ENCODE data around the gene CTNNB1.

The CTNNB1 gene

DNA sequence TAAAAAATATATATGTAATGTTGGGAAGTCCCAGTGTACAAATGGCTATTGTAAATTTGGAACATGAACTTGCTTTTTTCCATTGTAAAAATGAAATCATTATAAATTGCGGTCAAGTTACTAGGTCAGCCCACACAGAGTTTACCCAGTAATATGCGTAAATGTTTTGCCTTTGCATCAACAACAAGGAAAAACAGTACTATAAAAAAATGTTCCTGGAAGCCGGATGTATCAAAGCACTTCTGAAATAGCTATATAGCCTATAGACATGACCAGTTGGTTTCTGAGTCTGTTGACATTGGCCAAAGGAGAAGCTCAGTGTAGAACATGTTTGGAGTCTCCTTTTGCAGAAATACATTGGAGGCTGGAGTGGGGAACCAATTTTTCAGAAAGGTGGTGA lies 23.2 kb downstream of the CTNNB1 start:
- peaks cover 4% of the 10 kb centered on the region for H3K4me1 ChIP-seq (ENCODE audit: low read depth, poor library complexity, severe bottlenecking)
- no peak overlapping the region for H3K4me3 ChIP-seq (IDR thresholded peaks at IDR 0.05; ENCODE audit: insufficient read depth, low read depth, low read length)
- peaks cover 5% of the 10 kb centered on the region; the same call in 1 of the 2 replicates for H4K20me1 ChIP-seq (ENCODE audit: insufficient read depth)
- H3K27me3 ChIP-seq (ENCODE audit: insufficient read depth, low read depth), result no peaks in the 10 kb centered on the region
- H2AFZ ChIP-seq (ENCODE audit: low read depth), result no peak overlapping the region
- peaks cover 48% of the 10 kb centered on the region for H3K79me2 ChIP-seq (ENCODE audit: insufficient read depth, low read depth)
- no peak overlapping the region for H3K27ac ChIP-seq
- TF ChIP-seq, protein P1, sequence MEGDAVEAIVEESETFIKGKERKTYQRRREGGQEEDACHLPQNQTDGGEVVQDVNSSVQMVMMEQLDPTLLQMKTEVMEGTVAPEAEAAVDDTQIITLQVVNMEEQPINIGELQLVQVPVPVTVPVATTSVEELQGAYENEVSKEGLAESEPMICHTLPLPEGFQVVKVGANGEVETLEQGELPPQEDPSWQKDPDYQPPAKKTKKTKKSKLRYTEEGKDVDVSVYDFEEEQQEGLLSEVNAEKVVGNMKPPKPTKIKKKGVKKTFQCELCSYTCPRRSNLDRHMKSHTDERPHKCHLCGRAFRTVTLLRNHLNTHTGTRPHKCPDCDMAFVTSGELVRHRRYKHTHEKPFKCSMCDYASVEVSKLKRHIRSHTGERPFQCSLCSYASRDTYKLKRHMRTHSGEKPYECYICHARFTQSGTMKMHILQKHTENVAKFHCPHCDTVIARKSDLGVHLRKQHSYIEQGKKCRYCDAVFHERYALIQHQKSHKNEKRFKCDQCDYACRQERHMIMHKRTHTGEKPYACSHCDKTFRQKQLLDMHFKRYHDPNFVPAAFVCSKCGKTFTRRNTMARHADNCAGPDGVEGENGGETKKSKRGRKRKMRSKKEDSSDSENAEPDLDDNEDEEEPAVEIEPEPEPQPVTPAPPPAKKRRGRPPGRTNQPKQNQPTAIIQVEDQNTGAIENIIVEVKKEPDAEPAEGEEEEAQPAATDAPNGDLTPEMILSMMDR (conservative IDR thresholded peaks at IDR 0.05; ENCODE audit: low read depth, low read length), result no peak
- no peak overlapping the region for H3K4me2 ChIP-seq
- H3K9ac ChIP-seq, result no peak overlapping the region
- 0 out of 2 replicates have a peak, but pooled peaks cover 3% of the 10 kb centered on the region for H3K36me3 ChIP-seq (ENCODE audit: insufficient read depth)

DNA sequence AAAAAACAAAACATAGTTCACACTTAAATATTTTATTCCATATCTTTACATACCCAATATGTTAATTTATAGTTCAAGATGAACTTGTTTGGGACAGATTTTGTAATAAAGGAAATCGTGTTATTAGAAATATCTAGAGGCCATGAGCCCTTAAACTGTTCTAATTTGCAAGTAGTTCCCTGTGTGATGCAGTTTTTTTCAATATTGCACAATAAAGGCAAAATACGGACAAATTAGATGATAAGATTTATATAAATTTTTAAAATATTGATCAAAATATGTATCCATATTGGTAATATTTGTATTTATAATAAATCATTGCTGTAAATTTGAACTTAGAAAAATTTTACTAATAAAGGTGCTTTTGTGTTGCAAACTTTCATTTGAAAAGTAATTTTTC lies 23.8 kb downstream of the CTNNB1 start:
- TF ChIP-seq, protein P1 (conservative IDR thresholded peaks at IDR 0.05; ENCODE audit: low read depth, low read length), result no peak
- Histone ChIP-seq H3K79me2 (ENCODE audit: insufficient read depth, low read depth) (peaks cover 43% of the 10 kb centered on the region), H3K36me3 (ENCODE audit: insufficient read depth) (0 out of 2 replicates have a peak, but pooled peaks cover 3% of the 10 kb centered on the region), H3K4me1 (ENCODE audit: low read depth, poor library complexity, severe bottlenecking) (peaks cover 4% of the 10 kb centered on the region), H4K20me1 (ENCODE audit: insufficient read depth) (peaks cover 5% of the 10 kb centered on the region; the same call in 1 of the 2 replicates), H3K4me3 (IDR thresholded peaks at IDR 0.05; ENCODE audit: insufficient read depth, low read depth, low read length) (no peak overlapping the region), H3K4me2 (no peak overlapping the region), H3K9ac (no peak overlapping the region), H3K27me3 (ENCODE audit: insufficient read depth, low read depth) (no peaks in the 10 kb centered on the region), H3K27ac (no peak overlapping the region), H2AFZ (ENCODE audit: low read depth) (no peak overlapping the region)

DNA sequence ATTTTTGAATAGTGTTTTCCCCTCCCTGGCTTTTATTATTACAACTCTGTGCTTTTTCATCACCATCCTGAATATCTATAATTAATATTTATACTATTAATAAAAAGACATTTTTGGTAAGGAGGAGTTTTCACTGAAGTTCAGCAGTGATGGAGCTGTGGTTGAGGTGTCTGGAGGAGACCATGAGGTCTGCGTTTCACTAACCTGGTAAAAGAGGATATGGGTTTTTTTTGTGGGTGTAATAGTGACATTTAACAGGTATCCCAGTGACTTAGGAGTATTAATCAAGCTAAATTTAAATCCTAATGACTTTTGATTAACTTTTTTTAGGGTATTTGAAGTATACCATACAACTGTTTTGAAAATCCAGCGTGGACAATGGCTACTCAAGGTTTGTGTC lies 24.4 kb downstream of the CTNNB1 start:
- 0 out of 2 replicates have a peak, but pooled peaks cover 3% of the 10 kb centered on the region for H3K36me3 ChIP-seq (ENCODE audit: insufficient read depth)
- H3K4me2 ChIP-seq, result no peak overlapping the region
- H3K4me3 ChIP-seq (IDR thresholded peaks at IDR 0.05; ENCODE audit: insufficient read depth, low read depth, low read length), result no peak overlapping the region
- H2AFZ ChIP-seq (ENCODE audit: low read depth), result no peak overlapping the region
- no peak overlapping the region for H3K27ac ChIP-seq
- peaks cover 36% of the 10 kb centered on the region for H3K79me2 ChIP-seq (ENCODE audit: insufficient read depth, low read depth)
- H3K27me3 ChIP-seq (ENCODE audit: insufficient read depth, low read depth), result no peaks in the 10 kb centered on the region
- H4K20me1 ChIP-seq (ENCODE audit: insufficient read depth), result peaks cover 5% of the 10 kb centered on the region; the same call in 1 of the 2 replicates
- peaks cover 4% of the 10 kb centered on the region for H3K4me1 ChIP-seq (ENCODE audit: low read depth, poor library complexity, severe bottlenecking)
- H3K9ac ChIP-seq, result no peak overlapping the region
- TF ChIP-seq, protein P1 (conservative IDR thresholded peaks at IDR 0.05; ENCODE audit: low read depth, low read length), result no peak

DNA sequence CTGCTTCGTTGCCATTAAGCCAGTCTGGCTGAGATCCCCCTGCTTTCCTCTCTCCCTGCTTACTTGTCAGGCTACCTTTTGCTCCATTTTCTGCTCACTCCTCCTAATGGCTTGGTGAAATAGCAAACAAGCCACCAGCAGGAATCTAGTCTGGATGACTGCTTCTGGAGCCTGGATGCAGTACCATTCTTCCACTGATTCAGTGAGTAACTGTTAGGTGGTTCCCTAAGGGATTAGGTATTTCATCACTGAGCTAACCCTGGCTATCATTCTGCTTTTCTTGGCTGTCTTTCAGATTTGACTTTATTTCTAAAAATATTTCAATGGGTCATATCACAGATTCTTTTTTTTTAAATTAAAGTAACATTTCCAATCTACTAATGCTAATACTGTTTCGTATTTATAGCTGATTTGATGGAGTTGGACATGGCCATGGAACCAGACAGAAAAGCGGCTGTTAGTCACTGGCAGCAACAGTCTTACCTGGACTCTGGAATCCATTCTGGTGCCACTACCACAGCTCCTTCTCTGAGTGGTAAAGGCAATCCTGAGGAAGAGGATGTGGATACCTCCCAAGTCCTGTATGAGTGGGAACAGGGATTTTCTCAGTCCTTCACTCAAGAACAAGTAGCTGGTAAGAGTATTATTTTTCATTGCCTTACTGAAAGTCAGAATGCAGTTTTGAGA lies 25.0 kb downstream of the CTNNB1 start:
- TF ChIP-seq, protein P1 (conservative IDR thresholded peaks at IDR 0.05; ENCODE audit: low read depth, low read length), result no peak
- Histone ChIP-seq H3K4me2 (no peak overlapping the region), H3K27ac (no peak overlapping the region), H2AFZ (ENCODE audit: low read depth) (no peak overlapping the region), H4K20me1 (ENCODE audit: insufficient read depth) (peaks cover 5% of the 10 kb centered on the region; the same call in 1 of the 2 replicates), H3K36me3 (ENCODE audit: insufficient read depth) (0 out of 2 replicates have a peak, but pooled peaks cover 3% of the 10 kb centered on the region), H3K4me1 (ENCODE audit: low read depth, poor library complexity, severe bottlenecking) (peaks cover 4% of the 10 kb centered on the region), H3K79me2 (ENCODE audit: insufficient read depth, low read depth) (peaks cover 31% of the 10 kb centered on the region), H3K4me3 (IDR thresholded peaks at IDR 0.05; ENCODE audit: insufficient read depth, low read depth, low read length) (no peak overlapping the region), H3K27me3 (ENCODE audit: insufficient read depth, low read depth) (no peaks in the 10 kb centered on the region), H3K9ac (no peak overlapping the region)

Data from KMS-11 (cell line).